HG02588 (cell line): ENCODE data around the gene GDAP1L1.

Source experiments
- ATAC-seq: cut with Tn5 transposase; IDR thresholded peaks from one replicate; pipeline ENCODE4 v1.9.1; 2021; ENCODE audit warnings: mild to moderate bottlenecking, moderate library complexity; ENCODE audit not compliant: unreplicated experiment

GDAP1L1 gene

GRCh38 chr20:44251284-44251683 lies 4.2 kb downstream of the GDAP1L1 start:
- no peak for ATAC-seq

DNA sequence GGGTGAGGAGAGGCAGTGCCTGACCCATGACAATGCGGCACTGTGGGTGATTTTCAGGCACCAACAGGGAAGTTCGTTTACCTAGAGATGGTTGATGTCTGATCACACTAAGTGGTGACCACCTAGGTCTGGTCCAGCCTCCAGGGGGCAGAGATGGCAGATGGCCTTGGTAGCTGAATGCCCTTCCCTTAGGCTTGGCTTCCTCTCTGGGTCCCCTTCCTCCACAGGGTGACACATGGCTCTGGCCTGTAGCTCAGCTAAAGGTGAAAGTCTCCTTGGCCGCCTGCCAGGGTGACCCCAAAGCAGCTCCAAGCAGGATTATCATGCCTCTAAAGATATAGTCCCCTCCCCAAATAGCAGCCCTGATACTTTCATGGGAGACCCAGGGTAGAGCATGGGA lies 6.4 kb downstream of the GDAP1L1 start:
- ATAC-seq, result no peak

GRCh38 chr20:44254073-44254472 lies 7.0 kb downstream of the GDAP1L1 start:
- no peak for ATAC-seq

DNA sequence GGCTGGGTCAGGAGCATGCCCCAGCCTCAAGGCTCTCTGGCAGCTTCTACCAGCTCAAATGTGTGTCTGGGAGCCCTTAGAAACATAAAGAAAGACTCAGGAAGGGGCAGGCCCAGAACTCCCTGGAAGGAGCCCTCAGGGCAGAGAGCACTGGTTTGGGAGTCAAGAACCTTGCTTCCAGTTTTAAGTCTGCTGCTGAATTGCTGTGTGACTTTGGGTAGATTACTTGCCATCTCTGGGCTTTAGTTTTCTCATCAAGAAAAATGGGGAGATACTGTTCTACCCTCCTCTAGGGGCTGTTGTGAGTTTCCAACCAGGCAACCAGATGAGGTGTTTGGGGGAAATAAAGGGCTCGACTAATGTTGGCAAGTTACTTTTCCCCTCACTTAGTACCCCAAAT lies 8.8 kb downstream of the GDAP1L1 start:
- no peak for ATAC-seq

GRCh38 chr20:44256961-44257360 lies 9.9 kb downstream of the GDAP1L1 start:
- no peak for ATAC-seq

GRCh38 chr20:44258226-44258890 lies 11.2 kb downstream of the GDAP1L1 start:
- no peak for ATAC-seq

DNA sequence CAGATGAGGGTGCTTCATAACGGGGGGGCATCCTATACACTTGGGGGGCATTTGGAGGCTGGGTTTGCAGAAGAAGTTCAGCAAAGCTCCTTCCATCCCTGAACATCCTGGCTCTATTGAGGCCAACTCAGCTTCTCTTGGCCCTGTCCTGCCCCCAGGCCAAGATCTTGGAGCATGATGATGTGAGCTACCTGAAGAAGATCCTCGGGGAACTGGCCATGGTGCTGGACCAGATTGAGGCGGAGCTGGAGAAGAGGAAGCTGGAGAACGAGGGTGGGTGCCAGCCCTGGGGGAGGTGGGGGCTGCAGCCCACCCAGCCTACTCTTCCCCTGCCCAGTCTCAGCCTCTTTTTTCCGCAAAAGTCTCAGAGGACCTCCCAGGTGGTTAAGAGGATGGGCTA lies 17.2 kb downstream of the GDAP1L1 start:
- ATAC-seq, result no peak

GRCh38 chr20:44268802-44269201 lies 21.7 kb downstream of the GDAP1L1 start:
- ATAC-seq, result no peak

DNA sequence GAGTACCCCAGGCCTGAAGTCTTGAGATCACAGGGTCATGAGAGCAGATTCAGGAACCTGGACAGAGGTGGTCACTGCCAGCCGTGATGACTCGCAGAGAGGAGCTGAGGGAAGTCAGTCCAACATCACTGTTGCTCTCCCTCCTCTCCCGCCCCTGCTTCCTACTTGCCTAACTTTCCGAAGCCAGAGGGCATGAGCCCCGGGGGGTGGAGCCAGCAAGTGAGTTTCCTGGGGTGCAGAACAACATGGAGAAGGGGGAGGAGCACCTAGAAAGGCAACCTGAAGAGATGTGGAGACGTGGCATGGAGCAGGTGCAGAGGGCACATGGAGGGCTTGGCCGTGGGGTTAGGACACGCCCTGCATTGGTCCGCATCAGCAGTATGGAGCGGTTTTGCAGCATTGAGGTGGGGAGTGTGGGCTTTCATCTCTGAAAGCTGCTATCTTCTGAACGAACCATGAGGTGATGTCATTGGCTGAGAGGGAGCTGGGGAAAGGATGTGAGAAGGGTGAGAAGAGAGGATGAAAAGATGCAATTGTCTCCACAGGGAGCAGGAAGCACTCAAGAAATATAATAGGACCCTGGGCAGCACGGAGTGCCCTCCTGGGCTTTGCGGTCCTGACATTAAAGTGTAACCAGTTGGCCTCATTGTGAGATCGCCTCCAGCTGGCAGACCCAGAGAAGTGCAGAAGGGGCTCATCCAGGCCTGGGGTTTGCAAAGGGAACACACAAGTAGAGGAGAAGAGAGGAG lies 25.0 kb downstream of the GDAP1L1 start:
- no peak for ATAC-seq

GRCh38 chr20:44273231-44274215 lies 26.4 kb downstream of the GDAP1L1 start:
- ATAC-seq, result no peak

DNA sequence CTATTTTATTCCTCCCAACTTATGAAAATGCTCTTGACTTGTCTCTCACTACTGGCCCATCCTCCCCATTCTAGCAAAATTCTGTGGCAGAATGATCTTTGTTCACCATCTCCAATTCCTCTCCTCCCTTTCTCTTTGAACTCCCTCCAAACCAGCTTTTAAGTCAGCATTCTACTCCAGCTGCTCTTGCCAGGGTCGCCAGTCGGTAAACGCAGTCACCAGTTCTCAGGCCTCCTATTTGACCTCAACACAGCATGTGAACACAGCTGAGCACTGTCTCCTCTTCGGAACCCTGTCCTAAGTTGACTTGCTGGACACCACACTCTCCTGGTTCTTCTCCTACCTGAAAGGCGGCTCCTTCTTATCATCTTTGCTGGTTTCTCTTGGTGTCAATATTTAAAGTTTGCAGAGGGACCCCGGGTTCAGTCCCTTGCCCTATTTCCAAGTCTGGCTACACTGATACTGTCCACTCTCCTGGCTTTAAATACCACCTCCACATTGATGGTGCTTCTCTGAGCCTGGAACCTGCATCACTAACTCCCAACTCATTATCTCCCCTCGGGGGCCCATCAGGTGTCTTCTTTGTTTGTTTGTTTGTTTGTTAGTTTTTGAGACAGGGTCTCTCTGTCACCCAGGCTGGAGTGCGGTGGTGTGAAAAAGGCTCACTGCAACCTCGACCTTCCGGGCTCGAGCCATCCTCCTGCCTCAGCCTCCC lies 27.4 kb downstream of the GDAP1L1 start:
- ATAC-seq, result no peak

DNA sequence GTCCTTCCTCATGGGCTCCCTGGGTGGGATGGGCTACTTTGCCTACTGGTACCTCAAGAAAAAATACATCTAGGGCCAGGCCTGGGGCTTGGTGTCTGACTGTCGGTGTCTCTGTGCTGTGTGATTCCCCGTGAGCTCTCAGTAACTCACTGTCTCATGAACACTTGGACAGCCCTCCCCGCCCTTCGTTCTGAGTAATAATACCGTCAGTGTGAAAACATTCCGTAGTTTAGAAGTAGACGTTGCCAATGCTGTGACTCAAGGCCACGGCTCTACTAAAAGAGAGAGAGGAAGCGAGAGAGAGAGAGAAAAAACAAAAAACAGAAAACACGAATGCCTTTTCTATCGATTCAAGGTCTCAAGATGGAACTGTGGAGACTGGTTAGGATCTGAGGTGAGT lies 32.1 kb downstream of the GDAP1L1 start:
- ATAC-seq, result no peak

DNA sequence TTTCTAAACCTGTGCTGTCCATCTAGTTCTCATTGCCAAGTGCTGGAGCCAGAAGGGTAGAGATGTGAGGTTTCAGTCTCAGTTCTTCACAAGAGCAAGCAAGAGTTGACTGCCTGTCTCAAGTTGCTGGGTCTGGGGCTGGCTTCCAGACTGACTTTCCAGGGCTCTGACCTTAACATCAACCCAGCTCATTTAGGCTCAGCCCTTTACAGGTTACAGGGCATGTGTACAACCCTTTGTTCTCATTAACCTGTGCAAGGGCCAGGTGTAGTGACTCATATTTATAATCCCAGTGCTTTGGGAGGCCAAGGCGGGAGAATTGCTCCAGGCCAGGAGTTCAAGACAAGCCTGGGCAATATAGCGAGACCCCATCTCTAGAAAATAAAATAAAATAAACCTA lies 33.3 kb downstream of the GDAP1L1 start:
- no peak for ATAC-seq

- no peak for ATAC-seq
Measured at GRCh38 chr20:44282192-44282591, 35.1 kb downstream of the GDAP1L1 start.

- ATAC-seq, result no peak
Measured at GRCh38 chr20:44284032-44284431, 36.9 kb downstream of the GDAP1L1 start.

DNA sequence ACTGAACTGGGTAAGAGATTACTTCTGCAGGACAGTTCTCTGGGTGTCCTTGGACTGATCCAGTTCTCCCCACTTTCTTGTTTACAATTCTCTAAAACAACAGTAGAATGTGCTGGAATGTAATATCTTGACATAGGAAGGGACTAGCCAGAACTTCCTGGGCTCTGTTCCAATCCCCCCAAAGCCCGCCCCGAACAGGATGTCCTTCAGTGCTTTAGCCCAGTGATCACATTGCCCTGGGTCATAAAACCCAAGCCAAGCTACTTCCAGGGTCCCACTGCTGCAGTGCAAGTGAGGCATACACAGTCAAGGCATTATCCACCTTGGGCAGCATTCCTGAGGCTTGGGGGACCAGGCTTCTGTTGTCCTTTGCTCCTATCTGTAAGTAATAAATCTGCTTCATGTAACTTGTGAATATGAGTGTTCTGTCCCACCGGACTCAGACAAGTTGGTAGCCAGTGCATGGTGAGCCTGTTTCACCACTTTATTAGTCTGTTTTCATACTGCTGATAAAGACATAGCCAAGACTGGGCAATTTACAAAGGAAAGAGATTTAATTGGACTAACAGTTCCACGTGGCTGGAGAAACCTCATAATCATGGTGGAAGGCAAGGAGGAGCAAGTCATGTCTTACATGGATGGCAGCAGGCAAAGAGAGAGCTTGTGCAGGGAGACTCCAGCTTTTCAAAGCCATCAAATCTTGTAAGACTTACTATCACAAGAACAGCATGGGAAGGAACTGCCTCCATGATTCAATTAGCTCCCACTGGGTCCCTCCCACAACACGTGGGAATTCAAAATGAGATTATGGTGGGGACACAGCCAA lies 40.4 kb downstream of the GDAP1L1 start:
- no peak for ATAC-seq

DNA sequence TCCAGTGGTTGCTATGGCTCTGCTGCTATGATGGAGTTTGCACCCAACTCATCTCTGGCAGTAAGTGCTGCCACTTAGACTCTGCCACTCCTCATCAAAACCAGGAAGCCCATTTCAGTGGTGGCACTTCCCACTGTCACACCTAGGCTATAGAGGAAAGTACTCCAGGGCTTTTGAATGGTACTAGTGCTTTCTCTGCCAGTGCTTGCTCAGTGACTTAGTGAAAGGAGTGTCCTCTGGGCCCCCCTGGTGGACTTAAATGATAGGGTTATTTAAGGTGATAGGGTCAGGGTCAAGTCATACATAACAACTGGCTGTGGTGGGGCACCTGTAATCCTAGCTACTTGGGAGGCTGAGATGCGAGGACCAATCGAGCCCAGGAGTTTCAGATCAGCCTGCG lies 41.1 kb downstream of the GDAP1L1 start:
- no peak for ATAC-seq

DNA sequence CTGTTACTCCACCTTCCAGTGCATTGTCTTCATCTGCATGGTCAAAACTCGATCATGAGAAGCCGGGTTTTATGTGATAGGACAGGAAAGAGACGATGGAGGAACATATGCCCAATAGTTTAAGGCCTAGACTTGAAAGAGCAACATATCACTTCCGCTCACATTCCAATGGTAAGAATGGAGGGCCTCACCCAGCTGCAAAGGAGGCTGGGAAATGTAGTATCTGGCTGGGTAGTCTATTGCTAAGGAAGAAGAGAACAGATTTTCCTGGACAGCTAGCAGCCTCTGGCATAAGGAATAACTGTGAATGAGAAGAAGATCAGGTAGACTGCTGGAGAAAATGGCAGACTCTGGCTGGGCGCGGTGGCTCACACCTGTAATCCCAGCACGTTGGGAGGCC lies 44.6 kb downstream of the GDAP1L1 start:
- ATAC-seq, result no peak

GRCh38 chr20:44296011-44296410 lies 48.9 kb downstream of the GDAP1L1 start:
- no peak for ATAC-seq

- ATAC-seq, result no peak
Measured at GRCh38 chr20:44297721-44298120, 50.6 kb downstream of the GDAP1L1 start.
